ENCODE measurements around the gene RPRD1B.
A peak's percentile ranks its signal among the peaks of the same experiment; 100 is the strongest.

RPRD1B gene, protein sequence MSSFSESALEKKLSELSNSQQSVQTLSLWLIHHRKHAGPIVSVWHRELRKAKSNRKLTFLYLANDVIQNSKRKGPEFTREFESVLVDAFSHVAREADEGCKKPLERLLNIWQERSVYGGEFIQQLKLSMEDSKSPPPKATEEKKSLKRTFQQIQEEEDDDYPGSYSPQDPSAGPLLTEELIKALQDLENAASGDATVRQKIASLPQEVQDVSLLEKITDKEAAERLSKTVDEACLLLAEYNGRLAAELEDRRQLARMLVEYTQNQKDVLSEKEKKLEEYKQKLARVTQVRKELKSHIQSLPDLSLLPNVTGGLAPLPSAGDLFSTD

DNA sequence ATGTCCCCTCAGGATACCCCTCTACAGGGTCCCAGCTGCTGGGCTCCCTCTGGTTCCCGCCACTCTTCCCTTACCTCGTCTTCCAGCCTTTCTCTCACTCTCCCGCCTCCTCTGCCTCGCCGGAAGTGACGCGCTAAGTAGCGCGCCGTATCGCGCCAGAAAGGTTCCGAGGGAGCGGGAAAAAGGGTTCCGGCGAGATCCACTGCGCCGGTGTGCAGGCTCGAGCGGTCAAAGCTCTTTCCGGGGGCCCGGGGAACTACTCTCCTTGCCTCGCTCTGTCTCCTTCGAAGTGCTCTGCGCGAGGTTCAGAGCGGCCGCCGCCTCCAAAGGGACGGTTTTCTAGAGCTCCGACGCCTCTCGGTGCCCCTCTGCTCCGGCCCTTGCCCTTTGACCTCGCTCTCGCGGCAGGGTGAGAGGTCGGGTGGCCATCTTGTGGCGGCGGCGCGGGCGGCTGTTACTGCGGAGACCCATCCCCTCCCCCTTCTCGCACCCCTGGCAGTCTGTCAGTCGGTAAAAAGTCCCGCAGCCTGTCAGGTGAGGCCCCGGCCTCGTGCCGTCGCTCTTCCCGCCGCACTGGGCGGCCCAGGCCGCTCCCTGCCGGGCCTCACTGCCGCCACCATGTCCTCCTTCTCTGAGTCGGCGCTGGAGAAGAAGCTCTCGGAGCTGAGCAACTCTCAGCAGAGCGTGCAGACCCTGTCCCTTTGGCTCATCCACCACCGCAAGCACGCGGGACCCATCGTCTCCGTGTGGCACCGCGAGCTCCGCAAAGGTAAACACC lies at the start of gene RPRD1B, which contains the start of gene TTI1:
RPRD1B (plus strand) TSS at position 417 of the 778 bp plus-strand sequence; CDS start at position 619, 202 bp downstream.
TTI1 (minus strand) TSS at position 127 of the 778 bp plus-strand sequence. CDS start 19,640 bp downstream, outside the sequence.
- peak; percentile 86 for DNase-seq

DNA sequence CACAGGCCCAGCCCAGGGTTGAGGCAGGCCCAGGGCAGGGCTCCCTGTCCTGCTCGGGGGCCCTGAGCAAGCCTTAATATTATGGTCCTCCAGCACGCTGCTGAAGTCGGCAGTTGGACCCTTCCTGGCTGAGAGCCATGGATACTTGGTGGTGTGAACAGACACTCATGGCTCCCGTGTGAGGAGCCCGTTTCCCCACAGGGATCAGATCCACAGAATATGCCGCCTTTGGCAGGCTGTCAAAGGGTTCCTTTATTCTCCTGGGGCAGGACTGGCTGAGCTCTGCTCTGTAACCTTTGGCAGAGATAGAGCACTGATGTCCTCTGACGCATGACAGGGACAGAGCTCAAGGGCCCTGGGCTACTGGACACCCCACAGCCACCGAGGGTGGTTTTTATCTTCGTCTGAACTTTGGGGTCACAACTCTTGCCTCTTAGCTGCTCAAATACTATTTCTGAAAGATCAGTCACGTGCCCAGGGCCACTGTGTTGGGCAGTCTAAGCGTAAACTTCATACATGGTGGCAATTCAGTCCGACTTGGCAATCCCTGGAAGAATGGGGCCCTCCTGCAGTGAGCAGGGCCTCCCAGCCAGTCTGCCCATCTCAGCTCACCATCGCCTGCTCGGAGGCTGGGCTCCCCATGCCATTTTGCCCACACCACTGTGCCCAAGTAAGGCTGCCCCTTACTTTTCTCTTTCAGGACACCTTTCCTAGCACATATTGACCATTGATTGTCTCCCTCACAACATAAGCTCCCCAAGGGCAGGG lies 49.3 kb upstream of the RPRD1B start:
- DNase-seq: no peak

DNA sequence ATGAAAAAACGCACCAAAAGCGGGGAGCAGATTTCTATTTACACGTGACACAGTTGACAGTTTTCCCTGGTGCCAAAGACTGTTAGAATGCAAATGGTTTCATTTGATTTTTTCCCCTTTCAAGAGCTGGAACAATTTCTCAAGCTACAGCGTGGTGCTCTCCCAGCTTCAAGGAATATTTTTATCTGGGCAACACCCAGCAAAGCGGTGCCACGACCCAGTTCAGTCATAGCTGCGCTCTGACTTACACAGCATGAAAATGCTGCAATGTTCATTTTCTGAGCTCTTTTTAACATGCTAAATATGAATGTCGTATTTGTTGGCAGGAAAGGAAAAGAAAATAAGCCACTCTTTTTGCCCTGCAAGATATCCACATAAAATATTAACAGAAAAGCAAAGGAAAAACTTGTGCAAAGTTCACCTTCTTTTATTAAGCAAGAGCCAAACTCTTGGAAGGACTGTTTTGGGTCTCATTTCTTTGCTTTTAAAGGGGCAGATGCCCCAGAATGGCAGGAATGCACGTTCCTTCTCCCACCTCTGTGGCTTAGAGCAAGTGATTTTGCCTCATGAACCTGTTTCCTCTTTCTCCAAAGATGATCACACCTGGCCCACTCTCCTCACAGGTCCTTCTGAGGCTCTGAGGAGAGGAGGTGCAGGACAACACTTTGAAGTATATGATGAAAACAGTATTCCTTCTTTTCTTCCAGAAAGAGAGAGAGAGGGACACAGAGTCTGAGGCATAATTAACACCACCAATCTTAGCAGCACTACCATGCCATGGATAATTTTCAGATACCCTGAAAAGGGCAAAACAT lies 47.3 kb upstream of the RPRD1B start:
- no peak for DNase-seq

DNA sequence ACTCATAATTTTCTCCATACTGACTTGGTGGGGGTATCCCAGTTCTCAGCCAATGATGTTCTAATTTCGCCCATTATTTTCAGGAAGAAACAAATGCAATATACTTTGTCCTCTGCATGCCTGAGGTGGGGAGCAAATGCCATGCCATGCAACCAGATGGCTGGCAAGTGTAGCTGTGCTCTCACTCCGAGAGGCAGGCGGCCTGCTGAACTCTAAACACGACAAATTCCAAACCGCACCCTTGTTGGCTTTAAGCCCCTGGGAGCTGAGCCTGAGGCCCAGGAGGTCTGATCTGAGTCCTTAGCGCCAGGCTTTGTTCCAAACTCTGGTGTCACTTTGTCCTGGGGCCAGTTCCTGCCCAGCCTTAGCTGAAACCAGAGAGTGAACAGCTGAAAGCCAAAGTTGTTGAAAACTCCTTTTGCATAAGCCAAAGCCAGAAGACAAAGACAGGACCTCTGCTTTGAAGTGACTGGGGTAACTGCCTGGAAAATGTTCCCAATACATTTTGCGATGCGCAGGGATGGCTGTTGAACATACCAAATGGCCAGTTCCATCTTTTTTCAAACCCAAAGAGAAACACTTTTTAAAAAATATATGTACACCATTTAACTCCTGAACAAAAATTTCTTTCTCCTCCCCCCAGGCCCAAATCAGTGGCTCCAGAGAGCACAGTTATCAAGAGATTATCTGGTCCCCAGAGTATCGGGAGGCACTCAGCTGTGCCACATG lies 46.5 kb upstream of the RPRD1B start:
- no peak for DNase-seq

DNA sequence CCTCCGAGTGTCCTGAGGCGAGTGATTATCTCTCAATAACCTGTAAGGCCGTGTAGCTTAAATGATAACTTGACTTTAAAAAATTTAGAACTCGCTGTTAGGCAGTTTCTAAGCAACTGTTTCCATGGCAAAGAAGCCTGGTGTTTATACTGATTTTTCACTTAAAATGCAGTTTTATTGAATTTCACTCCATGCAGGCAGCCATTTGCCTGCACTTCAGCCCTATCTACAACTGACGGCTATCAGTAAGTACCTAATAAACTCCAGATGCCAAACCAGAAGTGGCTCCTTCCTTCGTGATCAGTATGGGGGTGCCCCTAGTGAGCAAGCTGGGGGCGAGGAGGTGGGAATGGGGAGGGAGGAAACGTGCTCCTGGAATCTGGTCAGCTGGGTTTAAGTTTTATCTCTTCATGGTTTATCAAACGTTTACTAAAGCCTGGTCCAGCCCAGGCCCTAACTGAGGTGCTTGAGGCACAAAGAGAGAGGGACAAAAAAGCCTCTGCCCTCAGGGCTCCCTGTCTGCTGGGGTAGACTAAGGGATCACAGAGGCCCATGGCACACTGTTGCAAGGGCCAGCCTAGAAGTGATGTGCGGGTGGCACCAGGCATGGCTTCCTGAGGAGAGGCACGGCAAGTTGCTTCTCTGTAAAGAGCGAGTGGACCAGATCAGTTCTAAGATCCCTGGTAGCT lies 45.8 kb upstream of the RPRD1B start:
- no peak for DNase-seq

DNA sequence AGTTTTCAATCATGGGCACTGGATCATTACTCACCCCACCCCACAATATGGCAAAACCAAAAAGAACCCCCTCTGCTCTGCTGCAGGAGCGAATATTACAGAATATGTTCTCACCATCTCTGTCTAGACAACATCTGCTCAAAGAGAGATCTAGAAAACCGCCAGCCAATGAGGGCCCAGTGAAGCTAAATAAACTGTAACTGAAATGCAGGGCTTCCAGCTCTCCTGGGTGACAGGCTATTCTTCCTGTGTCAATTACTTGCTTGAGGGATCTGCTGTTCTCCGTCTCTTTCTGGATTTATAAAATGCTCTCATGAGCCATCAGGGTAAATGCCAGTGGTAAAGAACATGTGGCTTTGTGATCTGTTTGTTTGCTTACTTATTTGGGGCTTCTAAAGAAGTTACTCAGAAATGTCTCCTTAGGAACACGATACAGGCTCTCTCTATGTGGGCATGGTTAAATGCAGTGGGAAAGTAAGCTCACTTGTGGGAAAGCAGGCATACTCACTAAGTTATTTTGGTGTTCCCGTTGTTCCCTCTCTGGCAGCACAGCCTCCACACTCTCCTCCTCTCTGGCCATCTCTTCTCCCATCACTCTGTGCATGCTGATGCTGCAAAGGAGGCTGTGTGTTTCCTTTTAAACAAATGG lies 45.1 kb upstream of the RPRD1B start:
- DNase-seq: no peak

DNA sequence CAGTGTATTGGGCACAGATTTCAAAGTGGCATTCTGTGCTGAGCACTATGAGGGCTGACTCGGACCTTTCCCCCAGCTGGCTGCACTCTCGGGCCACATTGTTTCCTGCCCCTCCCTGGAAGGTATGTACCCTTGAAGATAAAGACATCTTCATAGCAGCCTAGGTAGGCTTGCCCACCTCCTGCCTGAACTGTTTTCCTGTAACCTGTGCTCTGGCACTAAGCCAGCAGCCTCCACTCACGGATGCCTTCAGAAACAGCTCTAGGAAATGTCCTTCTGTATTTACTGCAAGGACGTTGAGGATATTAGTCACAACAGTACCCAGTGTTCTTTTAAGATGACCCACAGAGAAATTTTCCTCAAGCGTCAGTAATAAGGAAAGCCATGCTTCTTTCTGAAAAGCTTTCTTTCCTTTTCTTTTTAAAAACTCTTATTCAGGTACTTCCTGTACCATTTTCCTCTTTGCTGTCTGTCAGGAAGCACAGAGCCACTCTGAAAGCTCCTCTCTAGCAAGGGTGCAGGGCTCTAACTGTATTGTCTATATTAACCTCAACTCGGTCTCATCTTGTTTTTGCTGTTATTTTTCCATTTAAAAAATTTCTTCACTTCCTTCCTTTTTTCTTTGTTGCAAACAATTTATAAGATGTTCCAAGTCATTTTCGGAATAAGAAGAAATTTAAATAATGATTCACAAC lies 43.8 kb upstream of the RPRD1B start:
- no peak for DNase-seq

DNA sequence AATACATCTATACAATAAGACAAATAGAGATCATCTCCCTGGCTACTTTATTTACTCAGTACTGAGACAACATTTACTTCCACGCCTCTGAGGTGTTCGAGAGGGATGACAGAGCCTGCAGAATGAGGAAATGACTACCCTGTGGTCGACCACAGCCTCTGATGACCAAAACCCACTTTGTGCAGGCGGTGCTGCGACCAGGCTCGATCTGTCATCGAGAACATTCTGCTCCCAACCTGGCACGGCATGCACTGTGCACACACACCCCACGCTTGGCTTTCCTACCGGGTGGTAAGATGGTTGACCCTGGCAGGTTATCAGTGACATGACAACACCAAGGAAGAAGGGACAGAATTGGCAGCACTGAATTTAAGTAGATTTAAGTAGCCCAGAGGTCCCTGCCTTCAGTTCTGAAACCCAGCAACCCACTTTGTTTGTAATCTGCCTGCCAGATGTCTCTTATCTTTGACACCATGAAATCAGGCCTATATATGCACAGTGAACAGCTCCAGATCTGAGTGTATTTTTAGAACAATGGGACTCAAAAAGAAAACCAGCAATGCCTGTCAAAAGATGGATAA lies 42.9 kb upstream of the RPRD1B start:
- peak; percentile 17 for DNase-seq

DNA sequence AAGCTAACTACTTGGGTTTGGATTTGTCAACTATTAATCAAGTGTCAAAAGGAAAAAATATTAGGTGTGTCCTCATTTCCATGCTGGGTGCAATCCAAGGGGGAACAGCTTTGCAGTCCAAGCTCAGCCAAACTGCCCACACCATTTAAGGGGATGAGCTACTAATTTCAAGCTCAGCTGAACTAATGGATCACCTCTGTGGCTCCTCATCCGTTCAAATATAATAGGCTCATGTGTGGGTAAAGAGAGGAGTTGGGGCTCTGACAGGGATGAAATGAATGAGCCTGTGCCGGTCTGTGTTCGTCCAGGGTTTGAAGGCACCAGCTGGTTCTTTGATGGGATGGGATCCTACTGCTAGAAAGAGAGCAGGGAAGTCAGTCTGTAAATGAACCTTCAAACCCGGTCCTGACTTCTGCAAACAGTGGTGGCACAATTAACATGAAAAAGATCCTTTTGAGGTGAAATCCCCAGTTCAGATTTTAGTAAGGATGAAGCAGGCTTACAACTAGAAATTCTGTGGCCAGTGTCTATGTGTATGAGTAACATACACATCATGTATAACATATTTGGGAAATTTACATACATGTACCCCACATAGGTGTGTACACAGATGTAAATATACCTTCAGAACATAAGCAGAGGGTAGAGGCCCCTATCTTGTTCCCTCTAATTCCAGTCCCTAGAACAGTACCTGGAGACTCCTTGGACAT lies 42.2 kb upstream of the RPRD1B start:
- DNase-seq: no peak

DNA sequence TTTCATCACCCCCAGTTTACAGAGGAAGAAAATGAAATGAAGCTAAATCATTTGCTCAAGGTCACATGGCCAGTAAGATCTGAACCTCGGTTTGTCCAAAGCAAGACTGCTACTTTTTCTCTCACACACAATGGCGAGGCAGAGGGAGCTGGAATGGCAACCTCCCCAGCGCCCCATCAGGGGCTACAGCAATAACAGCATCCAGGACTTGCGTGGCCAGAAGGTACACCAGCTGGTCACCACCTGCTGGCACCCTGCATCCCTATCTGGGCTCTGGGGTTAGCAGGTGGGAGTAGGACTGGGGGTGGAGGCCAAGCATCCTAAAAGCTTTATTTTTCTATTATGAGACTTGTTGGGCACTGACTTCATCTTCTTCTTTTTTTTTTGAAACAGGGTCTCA lies 41.6 kb upstream of the RPRD1B start:
- DNase-seq: no peak

DNA sequence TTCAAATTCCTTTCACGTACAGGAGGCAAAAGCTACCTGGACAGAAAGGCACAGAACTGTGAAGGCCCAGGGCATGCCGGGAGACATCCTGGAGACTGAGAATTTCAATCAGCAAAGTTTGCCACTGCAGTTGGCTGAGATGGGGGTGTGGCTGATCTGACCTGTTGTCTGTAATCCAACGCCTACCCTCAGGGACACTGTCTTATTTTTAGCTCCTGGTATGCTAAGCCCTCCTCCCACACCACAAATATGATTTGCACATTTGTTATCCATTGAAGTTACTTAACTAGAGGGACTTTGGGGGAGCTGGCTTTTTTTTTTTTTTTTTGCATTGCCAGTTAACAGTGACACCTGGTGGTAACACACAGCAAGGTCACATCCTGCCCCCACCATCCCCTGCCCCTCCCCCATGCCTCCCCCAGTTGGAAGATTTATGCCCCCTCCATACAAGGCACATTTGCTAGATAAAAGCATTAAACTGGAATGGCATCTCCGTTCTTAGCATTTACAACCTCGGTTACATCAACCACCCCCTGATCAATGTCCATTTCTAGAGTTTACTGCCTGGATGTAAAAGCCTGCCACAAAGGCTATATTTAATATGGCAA lies 40.6 kb upstream of the RPRD1B start:
- peak; percentile 15 for DNase-seq

DNA sequence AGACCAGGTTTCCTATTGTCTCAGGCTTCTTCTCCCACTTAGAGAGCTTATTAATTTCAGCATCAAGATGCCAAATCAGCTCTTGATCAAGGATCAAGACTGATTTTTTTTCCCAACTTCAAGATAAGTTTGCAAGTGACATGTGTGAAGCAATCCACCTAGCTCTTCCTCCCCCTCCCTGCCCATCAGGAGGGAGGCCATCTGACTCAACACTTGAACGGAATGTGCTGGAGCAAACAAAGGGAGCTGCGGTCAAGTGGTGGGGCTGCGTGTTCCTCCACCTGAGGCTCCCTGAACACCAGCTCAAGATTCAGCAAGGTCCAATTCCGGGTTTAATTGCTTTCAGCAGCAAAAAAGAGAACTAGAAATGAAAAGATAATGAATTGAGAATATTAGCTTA lies 39.0 kb upstream of the RPRD1B start:
- no peak for DNase-seq

DNA sequence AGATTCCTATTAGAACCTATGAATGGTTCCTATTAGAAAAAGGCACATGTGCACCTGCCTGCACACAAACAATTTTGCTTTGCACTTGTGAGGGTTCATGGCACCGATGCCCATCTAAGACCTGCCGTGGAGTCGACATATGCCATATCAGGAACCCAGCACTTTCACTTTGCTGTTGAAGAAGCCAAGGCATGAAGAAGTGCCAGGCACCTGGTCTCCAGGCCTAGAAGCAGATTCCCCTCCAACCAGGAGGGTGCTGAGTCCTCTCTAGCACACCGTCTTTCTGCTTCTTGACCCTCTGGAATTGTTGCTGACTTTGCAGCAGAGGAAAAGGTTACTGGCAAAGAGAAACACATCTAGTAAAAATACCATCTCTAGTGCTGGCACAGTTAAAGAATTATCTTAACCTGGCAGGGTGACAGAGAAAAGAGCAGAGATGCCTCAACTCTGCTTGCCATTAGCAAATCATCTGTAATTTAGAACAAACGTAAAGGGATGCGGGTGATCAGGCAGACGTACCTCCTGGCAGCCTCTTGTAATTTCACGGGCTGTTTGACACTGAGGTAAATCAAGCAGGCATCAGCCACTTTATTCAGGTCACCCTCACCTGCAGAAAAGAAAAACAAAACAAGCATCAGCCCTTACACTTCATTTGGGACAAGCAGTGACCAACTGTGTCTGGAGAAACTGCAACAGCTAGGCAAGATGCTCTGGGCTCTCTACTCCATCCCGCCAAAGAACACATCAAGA lies 37.5 kb upstream of the RPRD1B start:
- no peak for DNase-seq

DNA sequence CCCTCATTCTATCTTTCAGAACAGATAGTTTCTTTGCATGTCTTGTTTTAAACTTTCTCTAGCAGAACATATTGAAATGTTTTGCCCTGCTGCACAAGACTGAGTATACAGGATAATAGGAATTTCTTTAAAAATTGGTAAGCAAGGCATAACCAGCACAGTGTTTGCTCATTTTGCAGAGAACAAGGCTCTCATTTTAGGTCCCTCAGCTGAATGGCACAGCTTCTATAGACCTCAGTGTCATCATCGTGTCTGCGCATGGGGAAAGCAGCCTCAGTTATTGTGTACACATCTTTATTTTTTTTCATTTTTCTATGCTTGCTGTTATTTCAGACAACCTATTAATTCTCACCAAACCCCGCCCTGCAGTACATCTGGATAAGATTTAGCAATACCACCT lies 36.0 kb upstream of the RPRD1B start:
- DNase-seq: no peak

DNA sequence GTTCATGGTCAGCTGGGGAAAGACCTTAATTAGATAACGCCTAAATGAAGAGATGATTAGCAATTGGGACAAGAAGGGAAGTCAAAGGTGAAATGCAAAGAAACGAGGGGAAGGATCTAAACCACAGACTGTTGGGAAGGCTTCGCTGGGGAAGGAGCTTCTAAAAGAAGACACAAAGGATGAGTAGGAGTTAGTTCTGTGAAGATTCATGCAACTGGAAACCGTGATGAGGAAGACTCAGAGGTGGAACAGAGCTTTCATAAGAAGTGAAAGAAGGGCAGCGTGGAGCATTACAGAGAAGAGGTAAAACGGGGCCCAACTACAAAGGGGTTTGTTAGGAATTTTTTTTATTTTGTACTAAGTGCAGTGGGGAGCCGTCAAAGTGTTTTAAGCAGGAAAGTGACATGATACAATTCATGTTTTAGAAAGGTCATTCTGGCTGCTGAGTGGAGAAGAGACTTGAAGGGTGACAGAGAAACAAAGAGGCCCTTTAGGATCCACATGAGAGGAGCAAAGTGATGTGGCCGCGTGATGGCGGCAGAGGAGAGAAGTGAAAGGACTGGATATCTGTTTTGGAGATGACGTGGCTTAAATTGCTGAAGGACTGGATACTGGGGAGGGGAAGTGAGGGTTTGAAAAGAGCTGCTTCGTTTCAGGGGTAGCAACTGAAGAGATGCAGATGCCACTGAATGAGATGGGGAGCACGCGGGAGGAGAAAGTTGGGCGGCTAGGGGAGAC lies 33.9 kb upstream of the RPRD1B start:
- no peak for DNase-seq

DNA sequence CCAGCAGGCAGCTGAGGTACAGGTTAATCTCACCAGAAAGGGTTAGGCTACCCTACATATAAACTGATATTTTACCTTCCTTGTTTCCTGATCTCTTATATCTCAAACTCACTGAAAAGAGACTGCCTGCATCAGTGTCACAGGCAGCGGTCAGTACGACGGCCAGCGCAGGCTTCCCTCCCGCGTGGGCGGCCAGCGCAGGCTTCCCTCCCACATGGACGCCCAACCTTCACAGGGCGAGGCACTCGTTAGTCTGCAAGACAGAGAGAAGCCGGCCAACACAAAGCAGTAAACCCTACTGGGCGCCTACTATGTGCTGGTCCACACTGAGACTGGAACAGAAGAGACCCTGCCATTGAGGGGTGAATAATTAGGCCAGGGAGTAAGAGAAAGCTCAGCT lies 33.3 kb upstream of the RPRD1B start:
- no peak for DNase-seq
